ENCODE measurements around the gene RAB3IP.

RAB3IP gene

GRCh38 chr12:69703146-69703642 is 35.5 kb upstream of the RAB3IP start:
- peak overlapping the region; percentile 66 for H3K27ac ChIP-seq
- TF ChIP-seq, protein P1, sequence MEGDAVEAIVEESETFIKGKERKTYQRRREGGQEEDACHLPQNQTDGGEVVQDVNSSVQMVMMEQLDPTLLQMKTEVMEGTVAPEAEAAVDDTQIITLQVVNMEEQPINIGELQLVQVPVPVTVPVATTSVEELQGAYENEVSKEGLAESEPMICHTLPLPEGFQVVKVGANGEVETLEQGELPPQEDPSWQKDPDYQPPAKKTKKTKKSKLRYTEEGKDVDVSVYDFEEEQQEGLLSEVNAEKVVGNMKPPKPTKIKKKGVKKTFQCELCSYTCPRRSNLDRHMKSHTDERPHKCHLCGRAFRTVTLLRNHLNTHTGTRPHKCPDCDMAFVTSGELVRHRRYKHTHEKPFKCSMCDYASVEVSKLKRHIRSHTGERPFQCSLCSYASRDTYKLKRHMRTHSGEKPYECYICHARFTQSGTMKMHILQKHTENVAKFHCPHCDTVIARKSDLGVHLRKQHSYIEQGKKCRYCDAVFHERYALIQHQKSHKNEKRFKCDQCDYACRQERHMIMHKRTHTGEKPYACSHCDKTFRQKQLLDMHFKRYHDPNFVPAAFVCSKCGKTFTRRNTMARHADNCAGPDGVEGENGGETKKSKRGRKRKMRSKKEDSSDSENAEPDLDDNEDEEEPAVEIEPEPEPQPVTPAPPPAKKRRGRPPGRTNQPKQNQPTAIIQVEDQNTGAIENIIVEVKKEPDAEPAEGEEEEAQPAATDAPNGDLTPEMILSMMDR (IDR thresholded peaks at IDR 0.05) = no peak
- no peak for TF ChIP-seq ZFX (IDR thresholded peaks at IDR 0.05; ENCODE audit: borderline replicate concordance)

DNA sequence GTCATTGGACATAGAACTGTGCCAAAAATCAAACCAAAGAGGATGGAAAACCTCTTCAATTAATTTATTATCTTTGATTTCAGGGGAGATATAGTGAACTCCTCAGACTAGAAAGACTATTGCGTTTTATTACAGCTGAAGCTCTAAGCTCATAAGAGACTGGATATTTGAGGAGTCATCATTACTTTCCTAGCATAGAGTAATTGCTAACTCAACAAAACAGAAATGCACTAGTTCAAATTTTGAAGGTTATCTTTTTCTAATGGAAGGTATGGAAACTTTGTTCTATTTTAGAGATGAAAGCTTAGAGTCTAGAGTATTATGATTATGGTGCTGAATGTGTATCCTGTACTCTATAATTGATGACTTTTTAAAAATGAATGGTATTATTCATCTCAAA is 34.3 kb upstream of the RAB3IP start:
- TF ChIP-seq, protein P1 (IDR thresholded peaks at IDR 0.05) = no peak
- no peak for TF ChIP-seq ZFX (IDR thresholded peaks at IDR 0.05; ENCODE audit: borderline replicate concordance)
- no peak overlapping the region for H3K27ac ChIP-seq

DNA sequence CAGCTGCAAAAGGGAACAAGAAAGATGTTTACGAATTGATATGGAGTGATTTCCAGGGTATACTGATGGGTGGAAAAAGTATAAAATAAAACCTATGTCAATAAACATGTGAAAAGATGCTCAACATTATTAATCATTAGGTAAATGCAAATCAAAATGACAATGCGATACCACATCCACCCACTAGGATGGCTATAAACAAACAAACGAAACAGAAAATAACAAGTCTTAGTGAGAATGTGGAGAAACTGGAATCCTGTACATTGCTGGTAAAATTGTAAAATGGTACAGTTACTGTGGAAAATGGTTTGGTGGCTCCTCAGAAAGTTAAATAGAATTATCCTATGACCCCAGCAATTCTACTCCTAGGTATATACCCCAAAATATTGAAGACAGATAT is 30.0 kb upstream of the RAB3IP start:
- TF ChIP-seq, protein P1 (IDR thresholded peaks at IDR 0.05) = peak; percentile 37
- TF ChIP-seq ZFX (IDR thresholded peaks at IDR 0.05; ENCODE audit: borderline replicate concordance) = no peak
- no peak overlapping the region for H3K27ac ChIP-seq

DNA sequence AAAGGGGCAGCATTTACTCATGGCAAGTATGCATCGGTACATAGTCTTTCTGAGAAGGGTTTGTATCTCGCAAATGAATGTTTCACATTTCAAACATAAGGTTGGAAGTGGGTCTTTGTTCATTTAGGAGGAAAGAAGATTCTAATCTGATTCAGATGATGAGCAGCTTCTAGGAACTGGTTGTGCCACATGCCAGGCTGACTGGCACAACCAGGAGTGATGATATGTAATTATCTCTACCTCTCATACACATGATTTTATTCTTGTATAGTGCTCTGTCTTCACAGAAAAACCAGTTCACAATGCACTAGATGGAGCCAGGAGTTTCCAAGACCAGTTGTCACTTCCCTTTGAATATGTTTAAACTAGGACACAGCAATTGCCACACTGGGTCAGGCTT is 25.8 kb upstream of the RAB3IP start:
- TF ChIP-seq, protein P1 (IDR thresholded peaks at IDR 0.05) = no peak
- no peak for TF ChIP-seq ZFX (IDR thresholded peaks at IDR 0.05; ENCODE audit: borderline replicate concordance)
- no peak overlapping the region for H3K27ac ChIP-seq

GRCh38 chr12:69714542-69714941 is 24.1 kb upstream of the RAB3IP start:
- TF ChIP-seq, protein P1 (IDR thresholded peaks at IDR 0.05) = no peak
- TF ChIP-seq ZFX (IDR thresholded peaks at IDR 0.05; ENCODE audit: borderline replicate concordance) = no peak

DNA sequence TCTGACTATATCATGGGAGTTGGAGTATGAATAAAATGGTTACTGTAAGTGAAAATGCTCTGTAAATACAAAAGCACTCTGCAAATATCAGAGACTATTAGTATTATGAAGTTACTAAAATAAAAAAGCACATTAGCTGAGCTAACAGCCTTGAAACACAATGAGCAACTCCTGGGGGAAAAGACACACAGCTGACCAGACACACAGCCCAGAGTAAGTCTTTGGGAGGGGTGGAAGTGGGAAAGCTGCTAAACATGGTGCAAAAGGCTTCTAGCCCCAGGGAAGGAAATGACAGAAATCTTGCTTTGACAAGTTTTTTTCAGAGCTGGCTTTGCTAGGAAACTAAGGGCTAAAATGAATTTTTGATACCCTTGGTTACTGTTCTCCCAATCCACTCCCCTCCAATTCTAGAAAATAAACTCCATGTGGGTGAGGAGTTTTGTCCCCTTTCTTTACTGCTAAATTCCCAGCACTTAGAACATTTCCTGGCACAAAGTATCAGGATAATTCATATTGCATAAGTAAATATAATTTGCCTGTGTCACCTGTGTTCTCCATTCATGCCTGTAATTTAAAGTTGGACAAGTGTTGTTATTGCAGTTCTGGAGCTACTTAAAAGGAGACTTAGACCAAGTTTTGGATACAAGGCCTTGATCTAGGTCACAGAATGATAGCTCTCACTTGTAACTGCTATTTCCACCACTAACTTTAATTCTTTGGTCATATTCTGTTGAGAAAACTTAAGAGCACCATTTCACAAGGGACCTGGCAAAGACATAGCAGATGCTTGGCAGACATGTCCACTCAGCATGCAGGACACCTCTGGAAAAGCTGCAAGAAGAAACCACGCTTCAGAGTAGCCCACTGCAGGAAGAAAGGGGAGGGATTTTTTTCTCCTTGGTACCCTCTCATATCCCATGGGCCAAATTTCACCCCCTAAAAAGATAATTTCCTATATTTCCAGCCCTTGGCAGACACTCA is 19.0 kb upstream of the RAB3IP start:
- H3K27ac ChIP-seq = no peak overlapping the region
- no peak for TF ChIP-seq ZFX (IDR thresholded peaks at IDR 0.05; ENCODE audit: borderline replicate concordance)
- TF ChIP-seq, protein P1 (IDR thresholded peaks at IDR 0.05) = no peak

More at GRCh38 chr12:69714542-69714941, 24.1 kb upstream of the RAB3IP start:
- no peak overlapping the region for H3K27ac ChIP-seq

DNA sequence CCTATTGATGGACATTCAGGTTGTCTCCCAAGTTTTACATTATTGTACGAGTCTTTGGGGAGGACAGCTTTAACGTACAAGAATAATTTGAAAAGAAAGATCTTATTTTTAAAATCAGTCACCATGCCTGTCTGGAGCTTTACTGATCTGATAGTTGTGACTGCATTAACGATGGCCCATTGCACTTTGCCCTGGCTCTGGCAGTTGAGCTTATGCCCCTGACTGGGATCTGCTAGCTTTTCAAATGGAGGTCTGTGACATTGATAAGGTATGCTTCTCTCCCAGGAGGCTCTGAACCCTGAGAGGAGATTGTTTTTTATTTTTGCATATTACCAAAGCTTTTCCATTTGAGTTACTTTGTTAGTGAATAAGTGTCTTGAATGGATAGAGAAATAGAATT is 17.9 kb upstream of the RAB3IP start:
- TF ChIP-seq, protein P1 (IDR thresholded peaks at IDR 0.05) = no peak
- TF ChIP-seq ZFX (IDR thresholded peaks at IDR 0.05; ENCODE audit: borderline replicate concordance) = no peak
- H3K27ac ChIP-seq = no peak overlapping the region

All from 22Rv1 (cell line).